CD14-positive monocyte (primary cell): Measurements from ENCODE around the gene TNFRSF14. TPM values are rescaled to one million over a fixed set of nuclear protein-coding genes. Genes with fewer than 3 reads are reported as not detected.

Source experiments
- DNase-seq, 3 donors: peaks; one replicate each; pipeline ENCODE4 v3.0.0-alpha.2; 2011 to 2022
- H2AFZ ChIP-seq: 2 replicates; pipeline ENCODE4 v1.6.0; 2012; ENCODE audit warnings: mild to moderate bottlenecking, low read depth, low read length, inconsistent platforms; ENCODE audit not compliant: insufficient read depth, poor library complexity, severe bottlenecking
- H3K27ac ChIP-seq, 2 donors: 1 replicate in 1 of 2; 2 replicates in 1 of 2; pipeline ENCODE4 v1.5.1; 2012 to 2013; ENCODE audit warnings: low read length in 2 of 2, control low read depth in 1 of 2, inconsistent platforms in 1 of 2, low read depth in 1 of 2, mild to moderate bottlenecking in 1 of 2
- H3K27me3 ChIP-seq, 2 donors: one replicate each; pipeline versions ENCODE4 v1.6.0 to v1.6.1; 2011 to 2013; ENCODE audit warnings: low read length in 2 of 2; ENCODE audit not compliant: control insufficient read depth in 2 of 2, insufficient read depth in 2 of 2
- H3K36me3 ChIP-seq, 2 donors: replicated peaks in 1 of 2; 1 replicate in 1 of 2; 2 replicates in 1 of 2; pipeline versions ENCODE4 v1.5.1 to v1.6.1; 2012 to 2013; ENCODE audit warnings: low read length in 2 of 2, control low read depth in 1 of 2, inconsistent platforms in 1 of 2, mild to moderate bottlenecking in 1 of 2; ENCODE audit not compliant: insufficient read depth in 2 of 2, control insufficient read depth in 1 of 2
- H3K4me1 ChIP-seq, 2 donors: 1 replicate in 1 of 2; 2 replicates in 1 of 2; pipeline versions ENCODE4 v1.5.1 to v1.6.1; 2012 to 2013; ENCODE audit warnings: low read length in 2 of 2, control low read depth in 1 of 2, inconsistent platforms in 1 of 2, mild to moderate bottlenecking in 1 of 2, moderate library complexity in 1 of 2; ENCODE audit not compliant: insufficient read depth in 2 of 2, control insufficient read depth in 1 of 2
- H3K4me2 ChIP-seq: replicated peaks from 2 replicates; pipeline ENCODE3; 2012; ENCODE audit warnings: low read length, moderate library complexity, mild to moderate bottlenecking; ENCODE audit not compliant: poor library complexity, severe bottlenecking; ENCODE audit errors: extremely low read depth
- H3K4me3 ChIP-seq, 3 experiments: fragments of 200-600 bp in 1 of 3; sonication (generic) in 1 of 3; replicated peaks in 1 of 3; 1 replicate in 2 of 3; 2 replicates in 1 of 3; pipeline ENCODE4 v1.5.1; 2011 to 2013; ENCODE audit warnings: low read length in 3 of 3, mild to moderate bottlenecking in 3 of 3, control low read depth in 2 of 3, low read depth in 2 of 3, inconsistent platforms in 1 of 3, moderate library complexity in 1 of 3
- H3K79me2 ChIP-seq: 2 replicates; pipeline ENCODE4 v1.6.0; 2012; ENCODE audit warnings: mild to moderate bottlenecking, control low read depth, inconsistent platforms, low read length, moderate library complexity; ENCODE audit not compliant: insufficient read depth
- H3K9ac ChIP-seq: 2 replicates; pipeline ENCODE4 v1.6.0; 2017; ENCODE audit warnings: low read length, mild to moderate bottlenecking; ENCODE audit not compliant: insufficient read depth, poor library complexity, severe bottlenecking
- H3K9me3 ChIP-seq, 2 donors: replicated peaks in 1 of 2; 1 replicate in 1 of 2; 2 replicates in 1 of 2; pipeline versions ENCODE4 v1.5.1 to v1.6.1; 2012 to 2013; ENCODE audit warnings: low read length in 2 of 2, control low read depth in 1 of 2; ENCODE audit not compliant: control insufficient read depth in 1 of 2, insufficient read depth in 1 of 2
- H4K20me1 ChIP-seq: 2 replicates; pipeline ENCODE4 v1.6.0; 2012; ENCODE audit warnings: mild to moderate bottlenecking, low read length, control low read depth, moderate library complexity; ENCODE audit not compliant: insufficient read depth
- H3K27ac Mint-ChIP-seq, 7 donors: one replicate each; pipeline ENCODE4 v1.8.0; 2020; ENCODE audit warnings: mild to moderate bottlenecking in 7 of 7, mixed read lengths in 7 of 7, moderate library complexity in 6 of 7, inconsistent platforms in 2 of 7
- H3K27me3 Mint-ChIP-seq, 3 donors: one replicate each; pipeline ENCODE4 v1.8.0; 2021 to 2022; ENCODE audit warnings: low read depth in 3 of 3, mild to moderate bottlenecking in 3 of 3, mixed read lengths in 3 of 3, moderate library complexity in 3 of 3, inconsistent platforms in 1 of 3
- H3K36me3 Mint-ChIP-seq, 2 donors: one replicate each; pipeline ENCODE4 v1.8.0; 2020; ENCODE audit warnings: mixed read lengths in 2 of 2, inconsistent platforms in 1 of 2, mild to moderate bottlenecking in 1 of 2
- H3K4me1 Mint-ChIP-seq: one replicate; pipeline ENCODE4 v1.8.0; 2020; ENCODE audit warnings: mild to moderate bottlenecking, mixed read lengths
- H3K4me3 Mint-ChIP-seq, 2 donors: one replicate each; pipeline ENCODE4 v1.8.0; 2020; ENCODE audit warnings: mild to moderate bottlenecking in 2 of 2, mixed read lengths in 2 of 2, moderate library complexity in 1 of 2
- H3K9me3 Mint-ChIP-seq, 7 donors: one replicate each; pipeline ENCODE4 v1.8.0; 2020 to 2022; ENCODE audit warnings: mixed read lengths in 7 of 7, mild to moderate bottlenecking in 6 of 7, moderate library complexity in 6 of 7, inconsistent platforms in 2 of 7
- CTCF ChIP-seq: fragments of 200-600 bp; IDR thresholded peaks from one replicate; pipeline ENCODE4 v1.8.0; 2022; ENCODE audit warnings: antibody characterized with exemption, mild to moderate bottlenecking
- WGBS: methylation state at CpG from one replicate; pipeline ENCODE4 v1.1.5; 2013; ENCODE audit warnings: missing lambda C conversion rate; ENCODE audit not compliant: insufficient coverage; 5-methylcytosine and 5-hydroxymethylcytosine counted together
- intact Hi-C, 2 donors: fragments of 100-400 bp; cut with micrococcal nuclease; formaldehyde crosslinking; loops; one replicate each; pipeline versions ENCODE4 v1.15.0 to v1.15.1; 2023
- polyA plus RNA-seq, 3 donors: library from polyadenylated mRNA; depleted of rRNA in 1 of 3; unstranded in 2 of 3; stranded (reverse) in 1 of 3; fragments of 300-500 nt in 2 of 3; fragments of >200 nt in 1 of 3; fragmentation: Illumina TruSeq in 2 of 3; gene quantifications; 1 replicate in 2 of 3; 2 replicates in 1 of 3; pipeline ENCODE4 v1.2.3, GENCODE V29; 2012 to 2021

The TNFRSF14 gene
- polyA plus RNA-seq, 3 donors: 62.1 to 512 (median 64.4) TPM

GRCh38 chr1:2588661-2589430, 32.7 kb downstream of the TNFRSF14 start:
- no peak overlapping the region for H3K4me3 ChIP-seq
- no peak overlapping the region for H3K27ac ChIP-seq
- no peak overlapping the region for H2AFZ ChIP-seq
- H3K27me3 ChIP-seq: peaks cover 0 to 8% of the 10 kb centered on the region in 2 donors
- no peaks in the 10 kb centered on the region for H4K20me1 ChIP-seq
- H3K79me2 ChIP-seq: peaks cover 6% of the 10 kb centered on the region
- H3K9ac ChIP-seq: no peak overlapping the region
- no peaks in the 10 kb centered on the region for H3K9me3 ChIP-seq
- Mint-ChIP-seq H3K36me3 (peaks cover 6 to 8% of the 10 kb centered on the region in 2 donors), H3K27me3 (peaks cover 0 to 23% (median 4%) of the 10 kb centered on the region in 3 donors), H3K4me1 (peaks cover 25% of the 10 kb centered on the region), H3K27ac (no peak overlapping the region), H3K9me3 (peaks cover 0 to 3% (median 0%) of the 10 kb centered on the region in 7 donors), H3K4me3 (no peak overlapping the region)
- H3K4me2 ChIP-seq: no peak overlapping the region
- intact Hi-C loops: loop anchor here (5.0 kb wide), 4 partner anchors 53 to 392 kb away; partner anchors contain the start of genes MORN1 (in 1 of the 2), PANK4 (in 1 of the 2) and RER1 (in 1 of the 2)
- 93% methylated on average over 20 of the region's 23 CpGs for WGBS
- peaks cover 0 to 4% of the 10 kb centered on the region in 2 donors for H3K36me3 ChIP-seq
- peaks cover 34 to 38% of the 10 kb centered on the region in 2 donors for H3K4me1 ChIP-seq
- no peak for DNase-seq
- no peak for TF ChIP-seq CTCF

GRCh38 chr1:2589431-2590232, 33.5 kb downstream of the TNFRSF14 start:
- Histone ChIP-seq H3K27ac (no peak overlapping the region), H3K27me3 (peaks cover 0 to 8% of the 10 kb centered on the region in 2 donors)

More at GRCh38 chr1:2589431-2590232, 33.5 kb downstream of the TNFRSF14 start:
- peaks cover 0 to 4% of the 10 kb centered on the region in 2 donors for H3K36me3 ChIP-seq
- Mint-ChIP-seq H3K4me1 (peaks cover 17% of the 10 kb centered on the region), H3K4me3 (no peak overlapping the region), H3K27ac (peak overlapping the region in 1 of 7 donors; percentile 5), H3K36me3 (peaks cover 5 to 6% of the 10 kb centered on the region in 2 donors), H3K9me3 (peaks cover 0 to 3% (median 0%) of the 10 kb centered on the region in 7 donors), H3K27me3 (peaks cover 0 to 29% (median 6%) of the 10 kb centered on the region in 3 donors)
- H3K79me2 ChIP-seq: peaks cover 6% of the 10 kb centered on the region
- no peak overlapping the region for H3K4me2 ChIP-seq
- no peak for TF ChIP-seq CTCF
- H2AFZ ChIP-seq: no peak overlapping the region
- no peaks in the 10 kb centered on the region for H3K9me3 ChIP-seq
- H4K20me1 ChIP-seq: no peaks in the 10 kb centered on the region
- H3K4me1 ChIP-seq: peaks cover 29 to 30% of the 10 kb centered on the region in 2 donors
- intact Hi-C loops: loop anchor here (5.0 kb wide), 4 partner anchors 53 to 392 kb away; partner anchors contain the start of genes MORN1 (in 1 of the 2), PANK4 (in 1 of the 2) and RER1 (in 1 of the 2)
- WGBS: 99% methylated on average over 13 of the region's 25 CpGs
- H3K4me3 ChIP-seq: no peak overlapping the region
- no peak overlapping the region for H3K9ac ChIP-seq
- no peak for DNase-seq
